Stimulated activated naive CD8-positive, alpha-beta T cell treated with anti-CD3 and anti-CD28 coated beads, Interleukin-15, amount 100 ng/mL, for 72 hours (primary cell): ENCODE measurements around the gene GSTO1.

ENCODE experiments used
- ATAC-seq: fragments of 150-1000 bp; cut with Tn5 transposase; 2 replicates; pipeline ENCODE4 v1.10.0; 2021; ENCODE audit warnings: mild to moderate bottlenecking, moderate library complexity
- DNase-seq, 2 donors: peaks; one replicate each; pipeline ENCODE4 v3.0.0; 2021 to 2022
- H3K27ac Mint-ChIP-seq, 2 donors: one replicate each; pipeline ENCODE4 v1.8.0; 2022; ENCODE audit warnings: mild to moderate bottlenecking in 2 of 2, mixed read lengths in 2 of 2, moderate library complexity in 2 of 2
- H3K27me3 Mint-ChIP-seq: one replicate; pipeline ENCODE4 v1.8.0; 2022; ENCODE audit warnings: mixed read lengths
- H3K4me1 Mint-ChIP-seq: one replicate; pipeline ENCODE4 v1.8.0; 2022; ENCODE audit warnings: mild to moderate bottlenecking, mixed read lengths
- H3K4me3 Mint-ChIP-seq, 2 donors: one replicate each; pipeline ENCODE4 v1.8.0; 2022; ENCODE audit warnings: mild to moderate bottlenecking in 2 of 2, mixed read lengths in 2 of 2, moderate library complexity in 1 of 2
- H3K9me3 Mint-ChIP-seq, 2 donors: one replicate each; pipeline ENCODE4 v1.8.0; 2022; ENCODE audit warnings: mixed read lengths in 2 of 2

GSTO1 gene

GRCh38 chr10:104254493-104255310 is at the start of gene GSTO1:
TSS of gene GSTO1 (plus strand) at chr10:104254892. CDS start at chr10:104254929, 37 bp downstream.
- Mint-ChIP-seq H3K4me1 (peaks cover 56% of the 10 kb centered on the region), H3K27ac (peak within 1 kb of the TSS; percentile 84 to 95), H3K4me3 (peak within 1 kb of the TSS; percentile 85 to 99), H3K9me3 (peaks cover 0 to 4% of the 10 kb centered on the region in 2 donors), H3K27me3 (peaks cover 10% of the 10 kb centered on the region)
- ATAC-seq: peak; percentile 66
- DNase-seq: peak in 1 of 2 donors; percentile 47

DNA sequence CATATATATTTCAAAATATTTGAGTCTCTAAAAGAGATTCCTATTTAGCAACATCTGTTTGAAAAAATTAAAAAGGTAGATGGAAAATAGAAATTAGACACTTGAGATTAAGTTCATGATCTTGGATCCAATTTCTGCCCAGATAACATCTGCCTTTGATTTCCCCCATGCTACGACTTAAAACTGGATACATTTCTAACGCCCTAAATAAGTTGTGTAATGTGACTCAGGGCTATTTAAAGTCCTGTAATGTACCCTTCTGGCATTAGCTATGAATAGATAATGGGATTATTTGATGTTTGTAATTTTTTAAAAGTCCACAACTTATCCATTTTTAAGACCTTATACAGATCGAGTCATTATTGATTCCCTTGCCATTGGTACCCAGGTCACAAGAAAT is 46.0 kb upstream of the GSTO1 start:
- no peaks in the 10 kb centered on the region for H3K4me1 Mint-ChIP-seq
- DNase-seq (no peak), ATAC-seq (no peak)
- H3K27me3 Mint-ChIP-seq: no peaks in the 10 kb centered on the region
- H3K9me3 Mint-ChIP-seq: no peaks in the 10 kb centered on the region
- no peak overlapping the region for H3K4me3 Mint-ChIP-seq
- H3K27ac Mint-ChIP-seq: no peak overlapping the region

DNA sequence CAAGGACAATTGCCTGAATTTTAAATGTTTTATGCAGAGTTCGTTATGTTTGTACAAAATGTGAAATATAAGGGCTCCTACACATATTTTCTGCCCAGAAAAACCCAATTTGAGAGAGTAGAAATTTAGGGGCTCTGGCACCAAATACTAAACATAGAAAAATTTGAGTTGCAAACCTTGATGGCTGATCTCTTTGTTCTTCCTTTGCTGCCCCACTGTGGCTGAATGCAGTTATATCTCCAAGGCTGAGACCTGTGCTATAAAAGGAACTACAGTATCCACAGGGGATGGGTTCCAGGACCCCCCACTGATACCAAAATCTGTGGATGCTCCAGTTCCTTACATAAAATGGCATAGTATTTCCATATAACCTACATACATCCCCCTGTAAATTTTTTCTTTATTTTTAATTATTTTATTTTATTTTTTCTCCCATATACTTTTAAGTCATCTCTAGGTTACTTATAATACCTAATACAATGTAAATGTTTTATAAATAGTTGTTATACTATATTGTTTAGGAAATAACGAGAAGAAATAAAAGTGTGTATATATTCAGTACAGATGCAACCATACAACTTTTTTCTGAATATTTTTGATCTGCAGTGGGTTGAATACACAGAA is 45.0 kb upstream of the GSTO1 start:
- DNase-seq: peak; percentile 24 to 35
- peak; percentile 69 for ATAC-seq
- H3K9me3 Mint-ChIP-seq: no peaks in the 10 kb centered on the region

GRCh38 chr10:104216631-104217030 is 38.1 kb upstream of the GSTO1 start:
- ATAC-seq: no peak
- no peaks in the 10 kb centered on the region for H3K9me3 Mint-ChIP-seq
- peaks cover 16% of the 10 kb centered on the region for H3K27me3 Mint-ChIP-seq
- no peak overlapping the region for H3K27ac Mint-ChIP-seq
- DNase-seq: no peak
- H3K4me1 Mint-ChIP-seq: peaks cover 7% of the 10 kb centered on the region
- H3K4me3 Mint-ChIP-seq: no peak overlapping the region

More for the DNA sequence above, 45.0 kb upstream of the GSTO1 start:
- H3K27ac Mint-ChIP-seq: no peak overlapping the region
- no peaks in the 10 kb centered on the region for H3K4me1 Mint-ChIP-seq
- no peaks in the 10 kb centered on the region for H3K27me3 Mint-ChIP-seq
- no peak overlapping the region for H3K4me3 Mint-ChIP-seq

DNA sequence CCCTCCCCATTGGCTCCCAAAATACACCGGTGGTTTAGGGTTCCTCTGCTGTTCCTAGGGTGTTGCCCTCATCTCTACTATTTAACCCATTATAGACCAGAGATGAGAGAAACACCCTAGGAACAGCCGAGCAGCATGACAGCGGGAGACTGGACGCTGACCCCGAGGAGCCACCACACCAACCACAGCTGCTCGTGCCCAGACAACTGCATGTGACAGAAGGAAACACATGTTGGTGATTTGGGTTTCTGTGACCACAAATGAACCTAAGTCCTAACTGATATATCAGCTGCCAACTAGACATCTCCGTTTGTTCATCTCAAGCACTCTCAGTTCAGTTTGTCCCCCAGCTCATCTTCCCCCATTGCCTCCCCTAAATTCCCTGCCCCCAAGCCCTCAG is 35.9 kb upstream of the GSTO1 start:
- H3K27ac Mint-ChIP-seq: peak overlapping the region in 1 of 2 donors; percentile 49
- H3K27me3 Mint-ChIP-seq: peaks cover 16% of the 10 kb centered on the region
- H3K4me1 Mint-ChIP-seq: peaks cover 7% of the 10 kb centered on the region
- ATAC-seq (no peak), DNase-seq (no peak)
- H3K4me3 Mint-ChIP-seq: no peak overlapping the region
- no peaks in the 10 kb centered on the region for H3K9me3 Mint-ChIP-seq

DNA sequence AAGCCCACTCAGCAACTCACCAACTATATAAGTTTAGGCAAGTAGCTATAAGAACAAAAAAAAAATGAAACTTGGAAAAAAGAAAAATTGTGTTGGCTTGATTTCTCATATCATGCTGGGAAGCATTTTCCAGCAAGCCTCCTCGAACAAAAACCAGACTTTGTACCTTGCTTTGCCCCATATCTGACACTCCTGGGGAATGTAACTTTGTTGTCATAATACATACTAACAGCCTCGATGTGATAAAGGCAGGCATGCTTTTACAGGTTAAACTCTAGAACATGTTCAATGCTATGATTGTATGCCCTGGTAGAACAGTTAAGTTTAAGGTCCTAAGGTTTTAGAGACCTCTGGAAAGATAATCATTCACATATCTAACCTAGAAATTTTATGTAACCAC is 34.2 kb upstream of the GSTO1 start:
- no peaks in the 10 kb centered on the region for H3K9me3 Mint-ChIP-seq
- DNase-seq (no peak), ATAC-seq (no peak)
- H3K27ac Mint-ChIP-seq: no peak overlapping the region
- H3K4me1 Mint-ChIP-seq: peaks cover 7% of the 10 kb centered on the region
- no peak overlapping the region for H3K4me3 Mint-ChIP-seq
- H3K27me3 Mint-ChIP-seq: peaks cover 16% of the 10 kb centered on the region

GRCh38 chr10:104223304-104223703 is 31.4 kb upstream of the GSTO1 start:
- no peak overlapping the region for H3K4me3 Mint-ChIP-seq
- H3K9me3 Mint-ChIP-seq: no peaks in the 10 kb centered on the region
- peaks cover 16% of the 10 kb centered on the region for H3K27me3 Mint-ChIP-seq
- H3K27ac Mint-ChIP-seq: no peak overlapping the region
- peaks cover 7% of the 10 kb centered on the region for H3K4me1 Mint-ChIP-seq
- DNase-seq (no peak), ATAC-seq (no peak)

GRCh38 chr10:104230490-104230889 is 24.2 kb upstream of the GSTO1 start:
- Mint-ChIP-seq H3K27ac (no peak overlapping the region), H3K4me1 (peaks cover 17% of the 10 kb centered on the region), H3K4me3 (no peak overlapping the region), H3K27me3 (peaks cover 8% of the 10 kb centered on the region), H3K9me3 (peaks cover 0 to 5% of the 10 kb centered on the region in 2 donors)
- DNase-seq (no peak), ATAC-seq (no peak)

DNA sequence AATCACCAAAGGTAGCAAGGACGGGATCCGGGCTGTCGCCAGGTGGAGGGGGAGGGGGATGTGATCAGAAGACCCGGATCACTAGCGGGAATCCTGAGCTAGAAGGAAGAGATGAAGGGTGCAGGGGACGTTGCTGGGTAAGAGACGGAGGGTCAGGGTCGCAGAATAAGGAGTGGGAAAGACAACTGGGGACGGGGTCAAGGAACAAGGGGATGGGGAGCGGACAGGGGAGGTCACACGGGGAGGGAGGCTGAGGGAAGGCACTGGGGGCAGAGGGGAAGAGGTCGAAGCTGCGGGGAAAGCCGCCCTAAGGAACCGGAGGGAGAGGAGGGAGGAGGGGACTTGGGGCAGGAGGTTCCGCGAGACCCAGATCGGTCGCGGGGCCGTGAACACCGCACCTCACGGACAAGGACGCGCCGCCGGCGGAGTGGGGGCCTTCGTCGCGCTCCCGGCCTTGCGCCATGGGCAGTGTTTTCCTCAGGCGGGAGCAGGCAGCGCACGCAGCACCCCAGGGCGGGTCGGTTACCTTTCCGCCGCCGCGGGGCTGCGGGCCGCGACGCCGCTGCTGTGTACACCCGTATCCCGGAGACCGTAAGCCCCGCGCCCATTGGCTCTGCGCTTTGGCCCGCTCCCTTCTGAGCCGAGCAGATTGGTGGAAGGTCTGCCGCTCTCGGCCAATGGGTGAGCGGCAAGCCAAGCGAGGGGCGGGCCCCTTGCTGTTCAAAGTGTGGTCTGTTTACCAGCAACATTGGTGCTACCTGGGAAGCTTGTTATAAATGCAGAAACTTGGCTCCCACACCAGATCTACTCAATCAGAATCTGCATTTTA is 22.7 kb upstream of the GSTO1 start, which contains the start of gene CFAP43:
CFAP43 (minus strand) TSS at position 581 of the 829 bp plus-strand sequence; CDS start at position 463, 118 bp downstream.
- Mint-ChIP-seq H3K9me3 (peaks cover 8 to 11% of the 10 kb centered on the region in 2 donors), H3K4me3 (peak within 1 kb of the TSS; percentile 83 to 94), H3K4me1 (peaks cover 17% of the 10 kb centered on the region), H3K27ac (peak within 1 kb of the TSS; percentile 86 to 94), H3K27me3 (peaks cover 11% of the 10 kb centered on the region)
- DNase-seq (peak; percentile 98 to 99), ATAC-seq (peak; percentile 100)

DNA sequence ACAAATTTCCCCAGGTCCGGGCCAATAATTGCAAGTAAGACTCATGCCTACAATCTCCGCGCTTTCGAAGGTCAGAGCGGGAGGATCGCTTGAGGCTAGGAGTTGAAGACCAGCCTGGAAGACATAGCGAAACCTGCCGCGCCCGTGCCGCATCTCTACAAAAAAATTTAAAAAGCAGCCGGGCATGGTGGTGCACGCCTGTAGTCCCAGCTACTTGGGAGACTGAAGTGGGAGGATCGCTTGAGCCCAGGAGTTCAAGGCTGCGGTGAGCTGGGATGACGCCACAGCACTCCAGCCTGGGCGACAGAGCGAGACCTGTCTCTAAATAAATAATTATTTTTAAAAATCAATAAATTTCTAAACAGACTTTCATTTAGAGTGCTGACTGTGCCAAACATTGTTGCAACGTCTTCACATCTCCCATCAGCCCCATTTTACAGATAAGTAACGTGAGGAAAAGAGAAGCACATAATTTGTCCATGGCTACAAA is 22.0 kb upstream of the GSTO1 start:
- H3K4me3 Mint-ChIP-seq: peak overlapping the region; percentile 83 to 94
- H3K9me3 Mint-ChIP-seq: peaks cover 8 to 11% of the 10 kb centered on the region in 2 donors
- H3K27me3 Mint-ChIP-seq: peaks cover 16% of the 10 kb centered on the region
- ATAC-seq: peak; percentile 51
- H3K4me1 Mint-ChIP-seq: peaks cover 17% of the 10 kb centered on the region
- no peak for DNase-seq
- peak overlapping the region in 1 of 2 donors; percentile 35 for H3K27ac Mint-ChIP-seq

GRCh38 chr10:104233817-104234216 is 20.9 kb upstream of the GSTO1 start:
- H3K4me1 Mint-ChIP-seq: peaks cover 17% of the 10 kb centered on the region
- no peak for ATAC-seq
- H3K9me3 Mint-ChIP-seq: peaks cover 8 to 11% of the 10 kb centered on the region in 2 donors
- DNase-seq: no peak
- no peak overlapping the region for H3K27ac Mint-ChIP-seq
- H3K4me3 Mint-ChIP-seq: peak overlapping the region; percentile 25 to 62
- H3K27me3 Mint-ChIP-seq: peaks cover 18% of the 10 kb centered on the region

- H3K4me3 Mint-ChIP-seq: no peak overlapping the region
- ATAC-seq (no peak), DNase-seq (no peak)
- peaks cover 28% of the 10 kb centered on the region for H3K27me3 Mint-ChIP-seq
- peaks cover 17% of the 10 kb centered on the region for H3K4me1 Mint-ChIP-seq
- no peak overlapping the region for H3K27ac Mint-ChIP-seq
- H3K9me3 Mint-ChIP-seq: peaks cover 8 to 11% of the 10 kb centered on the region in 2 donors
Observed at GRCh38 chr10:104234934-104235333, 19.8 kb upstream of the GSTO1 start.

DNA sequence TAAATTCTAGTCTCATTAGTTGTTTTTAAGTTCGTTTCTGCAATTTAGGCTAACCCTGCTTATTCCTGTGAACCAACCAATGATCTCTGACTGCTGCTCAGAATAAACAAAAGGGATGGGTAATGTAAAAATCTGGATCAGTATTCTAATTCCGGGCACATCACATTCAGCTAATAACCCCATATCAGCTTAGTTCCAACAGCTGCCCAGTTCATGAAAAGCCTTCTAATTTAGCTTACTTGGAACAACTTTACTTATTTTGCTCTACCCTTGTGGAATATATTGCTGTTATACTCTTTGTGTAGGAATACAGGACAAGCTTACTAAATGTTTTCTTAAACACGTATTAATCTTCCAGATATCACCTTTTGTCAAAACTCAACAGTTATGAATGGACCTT is 18.9 kb upstream of the GSTO1 start:
- Mint-ChIP-seq H3K27me3 (peaks cover 37% of the 10 kb centered on the region), H3K4me3 (no peak overlapping the region), H3K9me3 (peaks cover 8 to 11% of the 10 kb centered on the region in 2 donors), H3K4me1 (peaks cover 17% of the 10 kb centered on the region), H3K27ac (no peak overlapping the region)
- DNase-seq: no peak
- ATAC-seq: no peak

GRCh38 chr10:104240078-104240477 is 14.6 kb upstream of the GSTO1 start:
- no peak for DNase-seq
- no peak overlapping the region for H3K4me3 Mint-ChIP-seq
- H3K27ac Mint-ChIP-seq: no peak overlapping the region
- H3K9me3 Mint-ChIP-seq: peaks cover 6 to 8% of the 10 kb centered on the region in 2 donors
- ATAC-seq: no peak
- no peaks in the 10 kb centered on the region for H3K4me1 Mint-ChIP-seq
- peaks cover 39% of the 10 kb centered on the region for H3K27me3 Mint-ChIP-seq

GRCh38 chr10:104242545-104242944 is 12.1 kb upstream of the GSTO1 start:
- H3K4me1 Mint-ChIP-seq: peaks cover 12% of the 10 kb centered on the region
- no peak for ATAC-seq
- DNase-seq: no peak
- H3K4me3 Mint-ChIP-seq: no peak overlapping the region
- H3K27me3 Mint-ChIP-seq: peaks cover 31% of the 10 kb centered on the region
- no peaks in the 10 kb centered on the region for H3K9me3 Mint-ChIP-seq
- H3K27ac Mint-ChIP-seq: no peak overlapping the region
